Left forelimb (tissue), 1 donor: ENCODE measurements around the gene KIF15.
"Not testable (repeated sequence)": the region's sequence is repeated elsewhere in the genome, so short reads cannot be mapped to it uniquely, and the experiment has no call there.

Experiments used
- DNase-seq: peaks from one replicate; pipeline ENCODE4 v3.0.0-alpha.2; 2018; ENCODE audit warnings: low spot score

Gene KIF15, protein sequence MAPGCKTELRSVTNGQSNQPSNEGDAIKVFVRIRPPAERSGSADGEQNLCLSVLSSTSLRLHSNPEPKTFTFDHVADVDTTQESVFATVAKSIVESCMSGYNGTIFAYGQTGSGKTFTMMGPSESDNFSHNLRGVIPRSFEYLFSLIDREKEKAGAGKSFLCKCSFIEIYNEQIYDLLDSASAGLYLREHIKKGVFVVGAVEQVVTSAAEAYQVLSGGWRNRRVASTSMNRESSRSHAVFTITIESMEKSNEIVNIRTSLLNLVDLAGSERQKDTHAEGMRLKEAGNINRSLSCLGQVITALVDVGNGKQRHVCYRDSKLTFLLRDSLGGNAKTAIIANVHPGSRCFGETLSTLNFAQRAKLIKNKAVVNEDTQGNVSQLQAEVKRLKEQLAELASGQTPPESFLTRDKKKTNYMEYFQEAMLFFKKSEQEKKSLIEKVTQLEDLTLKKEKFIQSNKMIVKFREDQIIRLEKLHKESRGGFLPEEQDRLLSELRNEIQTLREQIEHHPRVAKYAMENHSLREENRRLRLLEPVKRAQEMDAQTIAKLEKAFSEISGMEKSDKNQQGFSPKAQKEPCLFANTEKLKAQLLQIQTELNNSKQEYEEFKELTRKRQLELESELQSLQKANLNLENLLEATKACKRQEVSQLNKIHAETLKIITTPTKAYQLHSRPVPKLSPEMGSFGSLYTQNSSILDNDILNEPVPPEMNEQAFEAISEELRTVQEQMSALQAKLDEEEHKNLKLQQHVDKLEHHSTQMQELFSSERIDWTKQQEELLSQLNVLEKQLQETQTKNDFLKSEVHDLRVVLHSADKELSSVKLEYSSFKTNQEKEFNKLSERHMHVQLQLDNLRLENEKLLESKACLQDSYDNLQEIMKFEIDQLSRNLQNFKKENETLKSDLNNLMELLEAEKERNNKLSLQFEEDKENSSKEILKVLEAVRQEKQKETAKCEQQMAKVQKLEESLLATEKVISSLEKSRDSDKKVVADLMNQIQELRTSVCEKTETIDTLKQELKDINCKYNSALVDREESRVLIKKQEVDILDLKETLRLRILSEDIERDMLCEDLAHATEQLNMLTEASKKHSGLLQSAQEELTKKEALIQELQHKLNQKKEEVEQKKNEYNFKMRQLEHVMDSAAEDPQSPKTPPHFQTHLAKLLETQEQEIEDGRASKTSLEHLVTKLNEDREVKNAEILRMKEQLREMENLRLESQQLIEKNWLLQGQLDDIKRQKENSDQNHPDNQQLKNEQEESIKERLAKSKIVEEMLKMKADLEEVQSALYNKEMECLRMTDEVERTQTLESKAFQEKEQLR (N-terminal part only)

DNA sequence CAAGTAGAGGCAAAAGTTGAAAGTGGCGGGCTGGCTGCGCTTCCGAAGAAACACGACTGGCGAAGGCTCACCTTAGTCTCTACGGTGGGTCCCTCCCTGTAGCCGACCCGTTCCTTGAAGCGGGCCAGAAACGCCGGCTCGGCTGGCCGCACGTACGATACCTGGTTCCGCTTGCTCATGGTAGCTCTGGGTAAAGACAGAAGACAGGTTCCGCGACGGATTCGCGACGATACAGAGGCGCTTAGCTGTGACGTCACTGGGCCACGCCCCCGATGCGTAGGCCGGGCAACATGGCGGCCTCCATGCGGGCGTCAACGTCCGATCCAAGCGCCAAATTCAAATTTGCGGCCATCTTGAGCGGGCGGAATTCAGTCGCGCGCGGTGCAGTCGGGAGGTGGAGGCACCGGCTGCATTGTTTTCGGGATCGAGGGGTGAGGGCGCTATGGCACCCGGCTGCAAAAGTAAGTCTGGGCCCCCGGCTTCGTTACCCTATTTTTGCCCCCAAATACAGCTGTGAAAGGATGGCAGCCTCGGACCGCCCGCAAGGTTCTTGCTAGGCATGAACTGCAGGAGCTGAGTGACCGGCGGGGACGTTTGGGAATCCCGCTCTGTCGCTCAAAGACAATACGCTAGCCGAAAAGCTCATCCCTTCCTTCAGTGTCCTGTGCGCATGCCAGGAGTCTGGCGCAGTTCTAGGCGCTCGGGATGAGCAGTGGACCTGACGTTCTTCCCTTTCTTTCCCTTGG, at the start of gene KIF15, which contains the start of gene KIAA1143:
KIF15 (plus strand) TSS at position 371 of the 746 bp plus-strand sequence; CDS start at position 443, 72 bp downstream.
KIAA1143 (minus strand) TSS at position 196 of the 746 bp plus-strand sequence; CDS start at position 179, 17 bp downstream.
- peak; percentile 98 for DNase-seq

DNA sequence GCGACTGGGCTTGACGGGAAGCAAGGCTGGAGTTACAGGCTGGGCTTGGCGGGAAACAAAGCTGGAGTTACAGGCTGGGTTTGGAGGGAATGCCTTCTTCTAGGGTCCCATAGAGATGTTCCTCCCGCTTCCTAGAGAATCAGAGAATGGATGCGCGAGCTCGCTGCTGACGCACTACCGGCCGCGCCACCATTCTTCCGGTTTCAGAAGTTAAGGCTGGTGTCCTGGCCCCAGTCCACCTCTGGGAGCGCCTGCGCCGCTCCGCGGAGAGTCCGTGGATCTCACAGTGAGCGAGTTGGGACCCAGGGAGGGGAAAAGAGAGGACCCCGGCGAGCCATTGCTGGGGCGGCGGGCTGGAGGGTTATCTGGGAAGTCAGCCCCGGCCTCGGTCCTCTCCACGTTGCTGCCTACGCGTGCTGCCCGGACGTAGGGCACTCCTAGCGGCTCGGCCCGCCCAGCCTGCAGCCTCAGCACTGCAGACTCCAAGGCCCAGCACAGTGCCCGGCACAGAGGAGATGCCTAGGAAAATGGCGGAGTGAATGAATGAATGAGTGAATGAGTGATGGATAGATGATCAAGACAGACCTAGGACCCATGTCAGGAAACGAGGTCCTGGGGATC, 49.0 kb upstream of the KIF15 start, which contains the start of gene ZNF502:
ZNF502 (plus strand) TSS at position 206 of the 621 bp plus-strand sequence. CDS start 7,602 bp downstream, outside the sequence.
- DNase-seq = peak; percentile 92

DNA sequence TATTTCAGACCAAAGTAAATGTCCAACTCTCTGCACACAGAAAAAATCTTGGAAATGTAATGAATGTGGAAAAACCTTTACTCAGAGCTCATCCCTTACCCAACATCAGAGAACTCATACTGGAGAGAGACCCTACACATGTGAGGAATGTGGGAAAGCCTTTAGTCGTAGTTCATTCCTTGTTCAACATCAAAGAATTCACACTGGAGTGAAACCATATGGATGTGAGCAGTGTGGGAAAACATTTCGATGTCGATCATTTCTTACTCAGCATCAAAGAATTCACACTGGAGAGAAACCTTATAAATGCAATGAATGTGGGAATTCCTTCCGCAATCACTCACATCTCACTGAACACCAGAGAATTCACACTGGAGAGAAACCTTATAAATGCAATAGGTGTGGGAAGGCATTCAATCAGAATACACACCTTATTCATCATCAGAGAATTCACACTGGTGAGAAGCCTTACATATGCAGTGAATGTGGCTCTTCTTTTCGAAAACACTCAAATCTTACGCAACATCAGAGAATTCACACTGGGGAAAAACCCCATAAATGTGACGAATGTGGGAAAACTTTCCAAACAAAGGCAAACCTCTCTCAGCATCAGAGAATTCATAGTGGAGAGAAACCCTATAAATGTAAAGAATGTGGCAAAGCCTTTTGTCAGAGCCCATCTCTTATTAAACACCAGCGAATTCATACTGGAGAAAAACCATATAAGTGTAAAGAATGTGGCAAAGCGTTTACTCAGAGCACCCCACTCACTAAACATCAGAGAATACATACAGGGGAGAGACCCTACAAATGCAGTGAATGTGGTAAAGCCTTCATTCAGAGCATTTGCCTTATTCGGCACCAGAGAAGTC, 40.1 kb upstream of the KIF15 start:
- DNase-seq = no peak

DNA sequence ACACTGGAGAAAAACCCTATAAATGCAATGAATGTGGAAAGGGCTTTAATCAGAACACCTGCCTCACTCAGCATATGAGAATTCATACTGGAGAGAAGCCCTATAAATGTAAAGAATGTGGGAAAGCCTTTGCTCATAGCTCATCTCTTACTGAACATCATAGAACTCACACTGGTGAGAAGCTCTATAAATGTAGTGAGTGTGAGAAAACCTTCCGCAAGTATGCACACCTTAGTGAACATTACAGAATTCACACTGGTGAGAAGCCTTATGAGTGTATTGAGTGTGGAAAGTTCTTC, 39.5 kb upstream of the KIF15 start:
- DNase-seq = no peak

DNA sequence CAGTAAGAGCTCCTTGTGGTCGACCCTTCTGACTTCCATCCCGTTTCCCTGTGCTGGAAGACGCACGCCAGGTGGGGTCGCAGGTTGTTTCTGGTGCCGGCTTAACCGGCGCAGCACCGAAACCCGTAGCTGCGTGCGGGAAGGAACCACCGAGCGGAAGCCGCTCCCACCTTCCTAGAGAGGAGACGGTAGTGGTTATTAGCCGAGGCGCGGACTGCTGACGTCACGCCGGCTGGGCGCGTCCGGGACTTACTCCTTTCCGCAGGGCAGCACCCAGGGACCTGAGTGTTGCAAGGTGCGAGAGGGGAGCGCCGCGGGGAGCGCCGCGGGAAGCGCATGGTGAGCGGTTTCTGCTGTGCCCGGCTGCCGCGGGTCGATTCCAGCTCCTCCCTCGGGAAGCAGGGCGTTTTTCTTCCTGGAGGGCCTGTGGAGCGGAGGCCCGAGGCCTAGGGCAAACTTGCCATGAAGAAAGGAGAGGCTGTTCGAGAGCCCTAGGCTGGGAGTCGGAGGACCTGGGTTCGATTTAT, 32.1 kb upstream of the KIF15 start, which contains the start of gene ZNF501:
ZNF501 (plus strand) TSS at position 252 of the 527 bp plus-strand sequence. CDS start 4,787 bp downstream, outside the sequence.
- DNase-seq = peak; percentile 95

DNA sequence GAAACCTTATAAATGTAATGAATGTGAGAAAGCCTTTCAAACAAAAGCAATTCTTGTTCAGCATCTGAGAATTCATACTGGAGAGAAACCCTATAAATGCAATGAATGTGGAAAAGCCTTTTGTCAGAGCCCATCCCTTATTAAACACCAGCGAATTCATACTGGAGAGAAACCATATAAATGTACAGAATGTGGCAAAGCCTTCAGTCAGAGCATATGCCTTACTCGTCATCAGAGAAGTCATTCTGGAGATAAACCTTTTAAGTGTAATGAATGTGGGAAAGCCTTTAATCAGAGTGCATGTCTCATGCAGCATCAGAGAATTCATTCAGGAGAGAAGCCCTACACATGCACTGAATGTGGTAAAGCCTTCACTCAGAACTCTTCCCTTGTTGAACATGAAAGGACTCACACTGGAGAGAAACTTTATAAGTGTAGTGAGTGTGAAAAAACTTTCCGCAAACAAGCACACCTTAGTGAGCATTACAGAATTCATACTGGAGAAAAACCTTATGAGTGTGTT, 26.9 kb upstream of the KIF15 start:
- no peak for DNase-seq

DNA sequence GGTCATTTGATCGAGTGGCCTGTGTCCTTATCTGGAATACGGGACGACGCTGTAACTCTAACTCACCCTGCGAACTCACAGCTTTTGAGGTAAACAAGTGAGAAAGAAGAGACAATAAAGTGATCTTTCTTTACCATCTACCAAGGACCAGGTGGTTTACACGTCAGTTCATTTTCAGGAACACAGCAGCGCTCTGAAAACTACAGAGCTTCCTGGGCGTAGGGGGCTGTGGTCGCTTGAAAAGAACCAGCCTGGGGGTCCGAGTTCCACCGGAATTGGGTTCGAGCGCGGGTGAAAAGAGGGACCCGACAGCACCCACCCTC, 532 bp upstream of the KIF15 start:
- DNase-seq = no peak

DNA sequence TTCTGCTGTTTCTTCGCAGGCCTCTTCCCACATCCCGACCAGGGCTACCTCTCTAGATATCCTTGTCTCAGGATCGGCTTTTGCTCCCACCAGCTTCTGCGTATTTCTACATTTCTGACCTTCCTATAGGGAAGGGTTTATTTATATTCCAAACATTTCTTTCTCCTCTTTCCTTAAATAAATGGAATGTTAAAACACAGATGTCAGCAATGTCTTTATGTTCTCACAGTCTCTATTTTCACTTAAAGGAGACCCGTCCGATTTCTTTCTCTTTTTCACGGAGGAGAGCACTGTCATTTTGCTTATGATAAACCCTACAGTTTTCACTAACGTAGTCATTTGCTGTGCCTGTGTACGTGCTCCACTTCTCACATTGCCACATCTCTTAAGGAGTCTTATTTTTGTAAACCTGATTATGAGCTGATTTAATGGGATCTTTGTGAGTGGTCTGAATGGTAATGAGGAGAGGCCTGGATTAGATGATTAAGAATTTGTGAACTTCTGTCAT, 630 bp downstream of the KIF15 start:
- DNase-seq = no peak

DNA sequence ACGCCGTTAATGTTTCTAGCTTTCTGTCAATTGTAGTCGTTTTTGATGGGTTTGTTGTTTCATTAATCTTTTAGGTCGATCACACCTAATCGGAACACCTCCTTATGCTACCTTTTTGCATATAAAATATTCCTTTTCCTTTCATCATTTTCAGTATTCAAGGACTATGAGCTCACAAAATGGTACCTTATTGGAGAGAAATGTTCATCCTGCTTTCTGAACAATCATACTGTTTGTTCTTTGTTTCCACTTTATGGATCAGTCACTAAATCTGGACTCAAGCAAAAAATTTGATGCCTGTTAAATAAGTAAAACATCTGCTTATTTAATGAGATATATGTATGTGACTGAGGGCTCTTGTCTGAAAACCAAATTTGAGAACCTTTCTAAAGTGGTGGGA, 1.1 kb downstream of the KIF15 start:
- DNase-seq = no peak

DNA sequence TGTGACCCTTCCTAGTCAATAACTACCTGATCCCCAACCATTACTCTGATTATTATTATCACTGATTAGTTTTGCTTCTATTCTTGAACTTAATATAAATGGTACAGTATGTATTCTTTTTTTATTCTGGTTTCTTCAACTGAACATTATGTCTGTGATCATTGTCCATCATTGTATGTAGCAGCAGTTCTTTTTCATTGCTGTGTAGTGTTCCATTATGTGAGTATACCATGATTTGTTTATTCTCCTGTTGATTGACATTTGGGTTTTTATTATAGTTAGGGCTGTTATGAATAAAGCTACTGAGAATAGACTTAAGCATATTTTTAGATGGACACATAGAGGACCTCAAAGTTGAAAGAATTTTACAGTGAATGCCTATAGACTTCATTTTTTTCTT, 2.7 kb downstream of the KIF15 start:
- DNase-seq = no peak

DNA sequence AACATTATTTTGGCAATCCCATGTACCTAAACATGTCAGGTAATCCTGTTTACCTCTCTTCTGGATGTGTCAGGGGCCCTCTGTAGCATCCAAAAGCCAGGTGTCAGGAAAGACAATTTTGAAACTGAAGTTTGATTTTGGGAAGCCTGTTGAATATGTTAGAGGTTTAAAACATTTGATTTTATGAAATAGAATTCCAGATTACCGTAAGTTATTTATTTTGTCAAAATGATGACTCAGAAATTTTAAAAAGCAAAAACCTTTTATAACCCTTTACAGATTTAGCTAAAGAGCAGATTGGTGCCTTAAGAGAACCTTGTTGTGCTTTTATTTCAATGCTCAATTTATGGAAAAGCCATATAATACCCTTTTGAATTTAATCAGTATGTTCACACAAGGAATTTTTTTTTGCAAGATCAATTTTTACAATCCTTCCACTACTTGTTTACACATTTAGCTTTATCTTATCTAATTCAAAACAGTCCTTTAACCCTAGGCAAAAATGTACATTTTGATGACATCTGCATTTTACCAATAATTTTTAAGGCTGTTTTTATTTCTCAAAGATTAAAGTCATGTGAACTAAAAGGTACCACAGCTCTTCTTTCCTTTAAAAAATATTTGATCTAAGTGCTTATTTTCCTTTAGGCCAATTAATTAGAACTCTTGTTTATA, 10.0 kb downstream of the KIF15 start:
- DNase-seq = no peak

DNA sequence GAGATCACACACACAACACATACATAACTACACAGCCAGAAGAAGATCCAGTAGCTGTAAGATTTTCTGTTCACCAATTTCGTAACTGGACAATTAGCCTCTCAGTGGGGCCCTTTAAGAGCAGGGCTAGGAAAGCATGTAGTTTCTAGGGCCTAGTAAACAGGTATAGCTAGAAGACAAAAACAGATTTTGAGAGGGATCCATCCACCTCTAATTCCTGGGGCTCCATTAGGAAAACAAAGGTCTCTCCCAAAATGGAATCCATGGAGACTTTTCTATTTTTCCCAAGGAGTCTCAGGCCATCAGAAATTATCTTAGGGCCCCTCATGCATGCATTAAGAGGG, 10.5 kb downstream of the KIF15 start:
- DNase-seq = no peak

DNA sequence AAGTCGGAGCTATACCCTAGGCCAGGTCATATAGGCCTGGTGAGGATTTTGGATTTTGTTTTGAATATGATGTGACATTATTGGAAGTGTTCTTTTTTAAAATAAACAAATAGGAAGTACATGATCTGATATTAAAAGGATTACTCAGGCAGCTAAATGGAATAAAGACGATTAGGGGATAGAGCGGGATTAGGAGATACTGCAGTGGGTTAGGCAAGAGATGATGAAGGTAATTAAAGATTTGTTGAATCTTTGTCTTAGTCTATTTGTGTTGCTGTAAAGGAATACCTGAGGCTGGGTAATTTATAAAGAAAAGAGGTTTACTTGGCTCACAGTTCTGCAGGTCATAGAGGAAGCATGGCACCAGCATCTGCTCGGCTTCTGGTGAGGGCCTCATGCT, 21.3 kb downstream of the KIF15 start:
- no peak for DNase-seq

DNA sequence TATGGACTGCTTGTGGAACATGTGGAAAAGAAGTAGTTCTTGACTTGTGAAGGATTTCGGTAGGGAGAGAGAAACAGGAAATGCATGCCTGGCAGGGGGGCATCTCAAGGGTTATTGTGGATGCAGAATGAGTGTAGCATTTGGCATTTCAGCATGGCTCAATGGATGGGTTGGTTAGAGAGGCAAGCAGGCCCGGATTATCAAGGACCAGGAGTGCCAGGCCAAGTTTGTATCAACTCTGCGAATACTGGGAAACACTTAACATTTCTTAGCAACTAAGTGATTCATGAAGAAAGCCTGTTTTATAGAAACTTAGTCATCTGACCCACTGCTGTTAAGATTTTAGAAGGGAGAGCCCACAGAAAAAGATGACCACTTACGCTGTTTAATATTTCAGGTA, 33.6 kb downstream of the KIF15 start:
- no peak for DNase-seq

DNA sequence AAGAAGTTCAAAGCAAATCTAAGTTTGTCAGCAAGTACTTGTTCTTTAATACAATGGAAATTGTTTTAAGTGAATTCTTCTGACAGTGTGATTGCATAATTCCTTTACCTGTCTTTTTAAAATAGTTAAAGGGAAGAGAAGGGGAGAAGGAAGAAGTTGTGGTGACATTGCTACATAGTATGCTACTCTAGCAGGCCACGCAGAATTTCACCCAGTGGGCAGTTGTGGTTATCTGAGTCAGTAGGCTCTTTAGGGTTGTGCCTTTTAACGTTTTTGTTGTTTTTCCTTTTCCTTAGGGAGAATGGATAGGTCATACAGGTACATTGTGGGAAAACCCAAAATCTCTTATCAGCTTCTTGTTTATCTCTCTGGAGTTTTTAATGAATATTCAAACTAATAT, 40.4 kb downstream of the KIF15 start:
- DNase-seq = no peak

DNA sequence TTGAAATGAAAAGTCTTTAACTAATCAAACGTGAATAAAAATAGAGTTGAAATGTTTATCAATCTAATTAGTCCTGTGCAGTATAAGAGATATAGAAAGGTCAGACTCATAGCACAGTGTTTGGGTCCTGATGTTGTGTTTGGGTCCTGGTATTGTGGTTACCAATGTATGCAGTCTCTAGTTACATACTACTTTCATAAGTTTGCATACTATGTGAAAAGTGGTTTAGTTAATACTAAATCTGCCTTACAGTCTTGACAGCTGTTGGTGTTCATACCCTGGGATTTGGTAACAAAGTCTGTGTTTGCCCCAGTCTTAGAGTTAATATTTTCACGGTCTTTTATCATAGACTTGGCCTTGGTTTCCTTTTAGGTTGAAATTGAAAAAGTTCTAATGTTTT, 41.7 kb downstream of the KIF15 start:
- DNase-seq = no peak

DNA sequence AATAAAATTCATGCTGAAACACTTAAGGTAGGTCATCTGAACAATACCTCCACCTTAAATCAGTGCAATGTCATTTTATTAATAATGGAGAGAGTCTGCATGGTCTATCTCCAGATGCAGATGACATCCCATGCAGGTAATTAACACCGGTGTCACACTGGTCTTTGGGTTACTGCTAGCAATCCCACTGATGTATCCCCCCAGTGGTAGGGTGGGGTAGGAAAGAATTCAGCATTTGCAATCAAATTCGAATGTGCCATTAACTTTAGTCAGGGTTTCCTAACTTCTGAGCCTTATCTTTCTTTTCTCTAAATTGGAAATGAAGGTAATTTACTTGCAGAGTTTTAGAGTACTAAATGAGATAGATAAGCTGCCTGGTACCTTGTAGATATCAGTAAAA, 44.4 kb downstream of the KIF15 start:
- no peak for DNase-seq

DNA sequence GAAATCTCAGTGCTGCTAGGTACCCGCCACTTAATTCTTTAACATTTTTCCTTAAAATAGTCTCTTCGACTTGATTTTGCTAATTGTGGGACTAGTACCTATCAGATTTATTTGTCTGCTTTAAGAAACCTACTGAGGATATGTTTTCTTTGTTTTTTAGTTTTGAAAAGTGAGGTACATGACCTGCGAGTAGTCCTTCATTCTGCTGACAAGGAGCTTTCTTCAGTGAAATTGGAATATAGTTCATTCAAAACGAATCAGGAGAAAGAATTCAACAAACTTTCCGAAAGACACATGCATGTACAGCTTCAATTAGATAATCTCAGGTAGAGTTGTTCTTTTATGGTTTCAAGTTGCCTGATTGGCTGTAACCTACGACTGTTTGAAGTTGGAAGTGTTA, 53.2 kb downstream of the KIF15 start:
- no peak for DNase-seq

DNA sequence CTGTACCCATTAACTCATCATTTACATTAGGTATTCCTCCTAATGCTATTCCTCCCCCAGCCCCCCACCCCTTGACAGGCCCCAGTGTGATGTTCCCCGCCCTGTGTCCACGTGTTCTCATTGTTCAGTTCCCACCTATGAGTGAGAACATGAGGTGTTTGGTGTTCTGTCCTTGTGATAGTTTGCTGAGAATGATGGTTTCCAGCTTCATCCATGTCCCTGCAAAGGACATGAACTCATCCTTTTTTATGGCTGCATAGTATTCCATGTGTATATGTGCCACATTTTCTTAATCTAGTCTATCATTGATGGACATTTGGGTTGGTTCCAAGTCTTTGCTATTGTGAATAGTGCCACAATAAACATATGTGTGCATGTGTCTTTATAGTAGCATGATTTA, 54.7 kb downstream of the KIF15 start:
- DNase-seq = not testable (repeated sequence)
